A549 (cell line): ENCODE data around the gene ANKRD16. TPM values are rescaled to one million over a fixed set of nuclear protein-coding genes. Genes with fewer than 3 reads are reported as not detected.
A peak's percentile ranks its signal among the peaks of the same experiment; 100 is the strongest.

ENCODE experiments used
- ATAC-seq, 2 experiments: fragments of 200-7000 bp in 1 of 2; fragments of >200 bp in 1 of 2; cut with Nextera tagmentation in 1 of 2; cut with Tn5 transposase in 1 of 2; 3 replicates each; pipeline versions ENCODE4 v1.8.0 to v1.9.1; 2018 to 2020; ENCODE audit warnings: mild to moderate bottlenecking in 1 of 2, moderate library complexity in 1 of 2
- CTCF ChIA-PET: fragments of 300-600 bp; sonication (Branson Sonifier 250); formaldehyde crosslinking; extraction: SDS; loops from one replicate; lab custom pipeline; 2021; ENCODE audit warnings: antibody characterized with exemption, inconsistent platforms; lab: Yijun Ruan, JAX
- POLR2A ChIA-PET: fragments of 350-600 bp; formaldehyde crosslinking; extraction: SDS; loops from one replicate; lab custom pipeline; 2021; ENCODE audit warnings: antibody characterized with exemption, inconsistent platforms; lab: Yijun Ruan, JAX
- DNase-seq, 2 experiments: peaks; one replicate each; pipeline versions ENCODE4 v3.0.0 to v3.0.0-alpha.2; 2011 to 2016; ENCODE audit warnings: low read depth in 1 of 2, low spot score in 1 of 2
- FAIRE-seq: peaks from 2 replicates; lab custom pipeline; 2011; peaks lifted over from hg19 to GRCh38; lab: Jason Lieb, UNC
- H3K27ac ChIP-seq, 2 experiments: fragments of >200 bp; sonication (Bioruptor Twin); formaldehyde crosslinking; 3 replicates each; pipeline ENCODE4 v1.5.1; 2016 to 2017
- H3K4me1 ChIP-seq: fragments of >200 bp; sonication (Bioruptor Twin); formaldehyde crosslinking; 3 replicates; pipeline ENCODE4 v1.6.1; 2016
- H3K4me2 ChIP-seq: fragments of >200 bp; sonication (Bioruptor Twin); formaldehyde crosslinking; 3 replicates; pipeline ENCODE4 v1.6.1; 2016
- H3K4me3 ChIP-seq: fragments of >200 bp; sonication (Bioruptor Twin); formaldehyde crosslinking; 3 replicates; pipeline ENCODE4 v1.5.1; 2016
- H3K9me3 ChIP-seq: fragments of >200 bp; sonication (Bioruptor Twin); formaldehyde crosslinking; 3 replicates; pipeline ENCODE4 v1.6.1; 2016
- CBX8 ChIP-seq: fragments of 200-600 bp; sonication (generic); IDR thresholded peaks from 2 replicates; pipeline ENCODE4 v1.6.1; 2016
- CEBPB ChIP-seq, 2 experiments: fragments of >200 bp in 1 of 2; sonication (Bioruptor Twin) in 1 of 2; formaldehyde crosslinking in 1 of 2; IDR thresholded peaks; 2 replicates each; pipeline ENCODE4 v1.6.1; 2012 to 2016
- ESRRA ChIP-seq: fragments of 150-350 bp; IDR thresholded peaks from 2 replicates; pipeline ENCODE4 v1.6.1; 2014; ENCODE audit warnings: mild to moderate bottlenecking, low read length, borderline replicate concordance
- FOSL2 ChIP-seq, 2 experiments: fragments of 450-650 bp in 1 of 2; fragments of >200 bp in 1 of 2; sonication (Bioruptor Twin) in 1 of 2; formaldehyde crosslinking; IDR thresholded peaks; 2 replicates each; pipeline versions ENCODE4 v1.5.0 to v1.6.1; 2016 to 2020; ENCODE audit warnings: mild to moderate bottlenecking in 1 of 2, moderate library complexity in 1 of 2
- KDM5A ChIP-seq: fragments of 200-600 bp; sonication (generic); IDR thresholded peaks from 2 replicates; pipeline ENCODE4 v1.6.1; 2016; ENCODE audit warnings: antibody characterized with exemption, mild to moderate bottlenecking
- MAFK ChIP-seq: fragments of 450-650 bp; IDR thresholded peaks from 2 replicates; pipeline ENCODE4 v1.6.1; 2014; ENCODE audit not compliant: partially characterized antibody
- MAZ ChIP-seq: fragments of 150-350 bp; IDR thresholded peaks from 2 replicates; pipeline ENCODE4 v1.6.1; 2014; ENCODE audit warnings: antibody characterized with exemption, low read depth, low read length, borderline replicate concordance
- NPAS2 ChIP-seq: fragments of 250-450 bp; sonication (Bioruptor Pico); IDR thresholded peaks from 2 replicates; pipeline ENCODE4 v1.8.0; 2022; ENCODE audit warnings: mild to moderate bottlenecking, moderate library complexity, borderline replicate concordance
- NR3C1 ChIP-seq: fragments of >200 bp; sonication (Bioruptor Twin); formaldehyde crosslinking; IDR thresholded peaks from 3 replicates; pipeline ENCODE4 v1.6.1; 2017
- POLR2A ChIP-seq: IDR thresholded peaks from 2 replicates; pipeline ENCODE4 v1.6.1; 2012; ENCODE audit warnings: mild to moderate bottlenecking, low read length
- RAD21 ChIP-seq, 2 experiments: fragments of >200 bp in 1 of 2; sonication (Bioruptor Twin) in 1 of 2; formaldehyde crosslinking in 1 of 2; IDR thresholded peaks in 1 of 2; conservative IDR thresholded peaks in 1 of 2; 2 replicates in 1 of 2; 3 replicates in 1 of 2; pipeline ENCODE4 v1.6.1; 2012 to 2018; ENCODE audit warnings: inconsistent platforms in 1 of 2
- SMC3 ChIP-seq: fragments of >200 bp; sonication (Bioruptor Twin); formaldehyde crosslinking; IDR thresholded peaks from 3 replicates; pipeline ENCODE4 v1.6.1; 2018; ENCODE audit warnings: inconsistent platforms
- TFCP2L1 ChIP-seq: fragments of 250-450 bp; sonication (Bioruptor Pico); IDR thresholded peaks from 2 replicates; pipeline ENCODE4 v1.5.0; 2021; ENCODE audit warnings: mild to moderate bottlenecking
- ZC3H11A ChIP-seq: fragments of 450-650 bp; IDR thresholded peaks from 2 replicates; pipeline ENCODE4 v1.6.1; 2014; ENCODE audit warnings: antibody characterized with exemption, mild to moderate bottlenecking
- ZFP36 ChIP-seq: fragments of 450-650 bp; IDR thresholded peaks from 2 replicates; pipeline ENCODE4 v1.6.1; 2014; ENCODE audit warnings: borderline replicate concordance; ENCODE audit not compliant: partially characterized antibody
- WGBS: methylation state at CpG from one replicate; pipeline ENCODE4 v1.1.6; 2017; ENCODE audit errors: missing lambda C conversion rate; 5-methylcytosine and 5-hydroxymethylcytosine counted together
- polyA plus RNA-seq, 4 experiments: library from polyadenylated mRNA; depleted of rRNA in 3 of 4; stranded (reverse); fragments of >200 nt; fragmentation: RNase III in 1 of 4; extraction: RNeasy Plus Mini Kit Qiagen cat#74134 plus additional on column Dnase treatment in 1 of 4; gene quantifications; 2 replicates in 3 of 4; 3 replicates in 1 of 4; pipeline ENCODE4 v1.2.3, GENCODE V29; 2011 to 2017
- TF ChIP-seq, protein P1 (sequence below): fragments of 250-450 bp; sonication (Bioruptor Pico); IDR thresholded peaks from 2 replicates; pipeline ENCODE4 v1.5.0; 2021; ENCODE audit warnings: mild to moderate bottlenecking, moderate library complexity, borderline replicate concordance
- TF ChIP-seq, protein P2 (sequence below): IDR thresholded peaks from 2 replicates; pipeline ENCODE4 v1.6.1; 2012

ANKRD16 gene
- polyA plus RNA-seq, 2 of the 4 experiments (the other 2 are of a cell fraction) = 7.3 to 8.9 TPM

DNA sequence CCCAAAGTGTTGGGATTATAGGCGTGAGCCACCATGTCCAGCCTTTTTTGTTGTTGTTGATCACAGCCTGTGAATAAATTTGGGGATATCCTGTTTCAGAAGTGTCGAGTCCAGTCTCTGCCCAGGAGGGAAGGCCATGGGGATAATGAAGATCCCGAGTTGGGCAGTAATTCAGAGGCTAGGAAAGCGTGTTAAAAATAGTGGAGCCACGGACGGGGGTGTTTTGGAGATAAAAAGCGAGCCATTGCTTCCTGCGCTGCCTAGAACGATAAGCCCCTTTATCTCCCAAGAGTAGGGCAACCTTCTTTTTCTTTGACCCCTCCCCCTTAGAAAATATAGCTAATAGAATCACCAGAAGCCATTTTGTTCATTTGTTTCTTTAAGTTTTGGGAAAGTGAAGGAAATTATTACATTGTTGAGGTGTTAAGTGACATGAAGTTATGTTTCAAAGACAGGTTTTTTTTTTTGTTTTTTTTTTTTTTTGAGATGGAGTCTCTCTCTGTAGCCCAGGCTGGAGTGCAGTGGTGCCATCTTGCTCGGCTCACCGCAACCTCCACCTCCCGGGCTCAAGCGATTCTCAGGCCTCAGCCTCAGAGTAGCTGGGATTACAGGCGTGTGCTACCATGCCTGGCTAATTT is 44.3 kb upstream of the ANKRD16 start:
- no peak for ATAC-seq
- Histone ChIP-seq H3K9me3 (no peaks in the 10 kb centered on the region), H3K4me2 (no peak overlapping the region), H3K27ac (no peak overlapping the region), H3K4me1 (no peaks in the 10 kb centered on the region), H3K4me3 (no peak overlapping the region)
- ChIA-PET POLR2A (no interaction called here), CTCF (interaction anchor here (1.3 kb wide), 2 partner anchors 11 to 42 kb away, joined by 4 to 5 read pairs; no protein-coding TSS in a partner anchor)
- DNase-seq = no peak
- FAIRE-seq = no peak
- TF ChIP-seq, protein P1, sequence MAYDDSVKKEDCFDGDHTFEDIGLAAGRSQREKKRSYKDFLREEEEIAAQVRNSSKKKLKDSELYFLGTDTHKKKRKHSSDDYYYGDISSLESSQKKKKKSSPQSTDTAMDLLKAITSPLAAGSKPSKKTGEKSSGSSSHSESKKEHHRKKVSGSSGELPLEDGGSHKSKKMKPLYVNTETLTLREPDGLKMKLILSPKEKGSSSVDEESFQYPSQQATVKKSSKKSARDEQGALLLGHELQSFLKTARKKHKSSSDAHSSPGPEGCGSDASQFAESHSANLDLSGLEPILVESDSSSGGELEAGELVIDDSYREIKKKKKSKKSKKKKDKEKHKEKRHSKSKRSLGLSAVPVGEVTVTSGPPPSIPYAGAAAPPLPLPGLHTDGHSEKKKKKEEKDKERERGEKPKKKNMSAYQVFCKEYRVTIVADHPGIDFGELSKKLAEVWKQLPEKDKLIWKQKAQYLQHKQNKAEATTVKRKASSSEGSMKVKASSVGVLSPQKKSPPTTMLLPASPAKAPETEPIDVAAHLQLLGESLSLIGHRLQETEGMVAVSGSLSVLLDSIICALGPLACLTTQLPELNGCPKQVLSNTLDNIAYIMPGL (CRISPR knock-in tag) = no peak
- TF ChIP-seq CBX8 (no peak), NR3C1 (no peak), TFCP2L1 (CRISPR knock-in tag) (no peak)
- TF ChIP-seq, protein P2, sequence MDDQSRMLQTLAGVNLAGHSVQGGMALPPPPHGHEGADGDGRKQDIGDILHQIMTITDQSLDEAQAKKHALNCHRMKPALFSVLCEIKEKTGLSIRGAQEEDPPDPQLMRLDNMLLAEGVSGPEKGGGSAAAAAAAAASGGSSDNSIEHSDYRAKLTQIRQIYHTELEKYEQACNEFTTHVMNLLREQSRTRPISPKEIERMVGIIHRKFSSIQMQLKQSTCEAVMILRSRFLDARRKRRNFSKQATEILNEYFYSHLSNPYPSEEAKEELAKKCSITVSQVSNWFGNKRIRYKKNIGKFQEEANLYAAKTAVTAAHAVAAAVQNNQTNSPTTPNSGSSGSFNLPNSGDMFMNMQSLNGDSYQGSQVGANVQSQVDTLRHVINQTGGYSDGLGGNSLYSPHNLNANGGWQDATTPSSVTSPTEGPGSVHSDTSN = no peak
- 95% methylated on average over 14 of the region's 14 CpGs for WGBS

DNA sequence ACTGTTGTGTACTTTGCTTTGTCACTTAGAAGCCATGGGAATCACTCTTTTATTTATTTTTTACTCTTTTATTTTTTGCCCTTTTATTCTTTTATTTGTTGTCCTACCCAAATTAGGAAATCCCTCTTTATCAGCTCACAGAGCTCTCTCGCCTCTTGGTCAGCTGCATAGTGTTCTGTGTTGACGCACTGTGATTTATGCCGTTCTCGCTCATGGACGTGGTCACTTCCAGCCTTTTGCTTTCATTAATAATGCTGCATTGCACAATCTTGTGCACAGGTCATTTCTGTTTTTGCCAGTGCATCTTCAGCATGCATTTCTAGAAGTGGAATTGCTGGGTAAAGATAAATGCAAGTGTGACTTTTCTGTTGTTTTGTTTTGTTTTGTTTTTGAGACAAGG is 42.7 kb upstream of the ANKRD16 start:
- DNase-seq (no peak), ATAC-seq (no peak), FAIRE-seq (no peak)
- no peaks in the 10 kb centered on the region for H3K4me1 ChIP-seq
- no peak overlapping the region for H3K4me2 ChIP-seq
- ChIA-PET CTCF (interaction anchor here (1.5 kb wide), 1 partner anchor 17 kb away, joined by 4 read pairs; no protein-coding TSS in a partner anchor), POLR2A (interaction anchor here (1.1 kb wide), 1 partner anchor 42 kb away, joined by 3 read pairs; the partner anchor contains the start of genes ANKRD16 and FBH1)
- WGBS = 94% methylated on average over 5 of the region's 5 CpGs
- no peak for TF ChIP-seq KDM5A
- TF ChIP-seq CEBPB (IDR thresholded peaks at IDR 0.05) = 0 out of 4 replicates have a peak, but pooled peaks of 1 of the 2 experiments have one; percentile 11
- no peak overlapping the region for H3K4me3 ChIP-seq
- H3K9me3 ChIP-seq = no peaks in the 10 kb centered on the region
- H3K27ac ChIP-seq = no peak overlapping the region

DNA sequence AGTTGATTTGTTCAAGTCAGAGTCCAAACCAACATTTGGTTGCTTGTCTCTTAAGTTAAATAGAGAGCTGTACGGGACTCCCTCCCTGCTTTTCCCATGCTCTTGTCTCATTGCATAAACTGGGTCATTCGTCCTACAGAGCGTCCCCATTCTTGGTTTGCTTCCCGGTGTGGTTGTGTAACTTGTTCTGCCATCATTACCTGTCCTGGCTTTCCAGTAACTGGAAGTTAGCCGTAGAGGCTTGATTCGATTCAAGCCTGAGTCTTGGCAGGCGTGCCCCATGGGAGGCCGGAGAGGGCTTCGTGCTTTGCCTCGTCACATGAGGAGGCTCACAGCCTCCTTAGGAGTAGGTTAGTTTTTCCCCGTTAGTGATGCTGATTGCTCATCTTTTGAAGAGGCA is 40.6 kb upstream of the ANKRD16 start:
- Histone ChIP-seq H3K4me1 (no peaks in the 10 kb centered on the region), H3K27ac (no peak overlapping the region), H3K4me2 (no peak overlapping the region), H3K9me3 (no peaks in the 10 kb centered on the region), H3K4me3 (no peak overlapping the region)
- TF ChIP-seq ESRRA = no peak
- no peak for TF ChIP-seq MAZ
- no peak for TF ChIP-seq FOSL2 (IDR thresholded peaks at IDR 0.05)
- TF ChIP-seq FOSL2 (CRISPR knock-in tag; IDR thresholded peaks at IDR 0.05) = no peak
- no peak for TF ChIP-seq RAD21 (conservative IDR thresholded peaks at IDR 0.05 in 1 of 2, IDR thresholded peaks at IDR 0.05 in 1 of 2)
- no peak for TF ChIP-seq MAFK
- TF ChIP-seq SMC3 = no peak
- no peak for TF ChIP-seq ZC3H11A
- no peak for TF ChIP-seq POLR2A
- no peak for TF ChIP-seq ZFP36
- ChIA-PET CTCF (no interaction called here), POLR2A (no interaction called here)
- DNase-seq (no peak), FAIRE-seq (no peak), ATAC-seq (no peak)
- WGBS = 82% methylated on average over 11 of the region's 11 CpGs

DNA sequence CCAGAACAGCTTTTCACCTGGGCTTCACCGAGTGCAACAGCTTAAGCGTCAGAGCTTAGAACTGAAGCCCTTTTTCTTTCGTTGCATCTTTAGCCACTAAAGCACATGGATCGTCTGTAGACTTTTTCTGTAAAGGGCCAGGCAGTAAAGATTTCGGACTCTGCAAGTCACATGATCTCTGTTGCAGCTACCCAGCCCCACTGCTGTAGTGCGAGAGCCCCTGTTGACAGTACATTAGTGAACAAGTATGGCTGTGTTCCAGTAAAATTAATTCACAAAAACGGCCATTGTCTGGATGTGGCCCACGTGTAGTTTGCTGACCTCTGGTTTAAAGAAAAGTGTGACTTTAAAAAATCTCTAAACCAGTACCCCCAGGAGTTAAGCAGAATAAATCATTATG is 39.7 kb upstream of the ANKRD16 start:
- FAIRE-seq (no peak), DNase-seq (no peak), ATAC-seq (no peak)
- Histone ChIP-seq H3K4me1 (no peaks in the 10 kb centered on the region), H3K27ac (no peak overlapping the region), H3K4me2 (no peak overlapping the region), H3K4me3 (no peak overlapping the region), H3K9me3 (no peaks in the 10 kb centered on the region)
- POLR2A ChIA-PET = no interaction called here
- 79% methylated on average over 8 of the region's 8 CpGs for WGBS
- CTCF ChIA-PET = no interaction called here
- no peak for TF ChIP-seq NPAS2 (CRISPR knock-in tag)
